Activated CD8-positive, alpha-beta memory T cell treated with anti-CD3 and anti-CD28 coated beads for 4 hours (primary cell): ENCODE results near the gene CEP164.

ENCODE experiments used
- DNase-seq, 2 donors: peaks; one replicate each; pipeline ENCODE4 v3.0.0-alpha.2; 2020; ENCODE audit warnings: low read depth in 2 of 2

CEP164 gene

DNA sequence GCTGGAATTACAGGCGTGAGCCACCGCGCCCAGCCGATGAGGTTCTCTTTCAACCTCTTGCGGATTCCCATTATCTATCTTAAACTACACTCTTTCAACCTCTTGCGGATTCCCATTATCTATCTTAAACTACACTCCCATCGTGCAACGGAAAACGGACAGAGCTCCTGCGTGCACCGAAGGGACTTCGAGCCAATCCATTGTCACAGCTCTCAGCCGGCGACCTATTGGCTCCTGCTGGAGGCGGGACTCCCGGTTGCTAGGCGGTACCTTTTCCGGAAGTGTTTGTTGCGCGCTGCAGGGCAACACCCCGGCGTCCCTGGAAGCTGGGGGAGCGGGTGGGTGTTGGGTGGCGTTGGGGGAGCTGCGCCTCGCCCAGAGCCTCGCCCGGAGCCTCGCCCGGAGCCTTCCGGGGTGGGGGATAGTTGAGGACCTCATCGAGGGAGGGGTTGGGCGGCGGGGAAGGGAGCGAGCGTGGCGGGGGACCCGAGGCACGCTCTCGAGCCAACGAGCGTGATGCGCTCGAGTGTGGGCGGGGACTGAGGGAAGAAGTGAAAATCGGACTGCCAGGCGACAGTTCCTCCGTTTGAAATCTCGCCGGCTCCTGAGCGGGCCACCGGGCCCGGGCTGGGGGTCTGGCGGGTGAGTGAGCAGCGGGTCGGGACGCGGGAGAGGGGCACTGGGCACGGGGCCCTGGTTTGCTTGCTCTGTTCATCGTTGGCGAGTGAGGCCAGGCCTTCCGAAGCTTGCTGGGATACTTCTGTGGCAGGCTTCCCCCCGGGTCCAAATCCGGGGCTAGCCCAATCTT is at the start of gene CEP164:
TSS of gene CEP164 (plus strand) at position 288 of the 808 bp plus-strand sequence. CDS start 10,733 bp downstream, outside the sequence.
- DNase-seq: peak; percentile 89 to 92

DNA sequence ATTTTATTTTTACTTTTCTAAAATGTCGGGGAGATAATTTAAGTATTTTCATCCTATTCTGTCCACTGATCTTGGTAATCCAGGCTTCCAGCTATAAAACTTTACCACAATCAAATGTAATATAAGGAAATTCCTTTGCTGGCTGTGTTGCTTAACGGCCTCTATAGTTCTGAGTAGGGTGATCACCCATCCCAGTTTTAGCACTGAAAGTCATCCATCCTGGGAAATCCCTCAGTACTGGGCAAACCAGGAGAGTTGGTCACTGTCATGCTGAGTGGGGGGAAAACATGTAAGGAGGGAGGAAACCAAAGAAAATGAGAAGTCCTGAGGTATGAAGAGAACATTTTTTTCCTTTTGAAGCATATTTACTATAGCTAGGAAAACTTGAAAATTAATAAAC is 49.3 kb upstream of the CEP164 start:
- no peak for DNase-seq

DNA sequence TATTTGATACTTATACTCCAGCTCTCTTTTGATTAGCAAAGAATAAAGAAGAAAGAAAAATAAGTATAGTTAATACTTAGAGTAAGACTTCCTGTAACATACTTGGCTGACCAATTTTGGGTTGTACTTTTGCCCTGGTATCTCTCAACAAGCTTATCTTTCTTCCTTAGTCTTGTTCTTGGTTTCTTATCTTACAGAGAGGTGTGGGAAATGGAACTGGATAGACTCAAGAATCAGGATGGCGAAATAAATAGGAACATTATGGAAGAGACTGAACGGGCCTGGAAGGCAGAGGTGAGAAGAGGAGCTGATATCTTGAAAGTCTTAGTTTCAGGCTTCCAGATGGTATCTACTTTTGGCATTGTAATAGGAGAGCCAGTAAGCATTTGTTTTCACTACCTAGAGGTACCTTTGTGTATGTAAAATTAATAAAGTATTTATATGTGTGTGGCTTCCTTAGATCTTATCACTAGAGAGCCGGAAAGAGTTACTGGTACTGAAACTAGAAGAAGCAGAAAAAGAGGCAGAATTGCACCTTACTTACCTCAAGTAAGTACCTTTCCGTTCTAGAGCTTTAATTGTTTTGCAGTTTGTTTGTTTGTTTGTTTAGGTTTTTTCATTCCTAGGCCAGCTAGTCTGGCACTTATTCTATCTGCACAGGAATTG is 47.8 kb upstream of the CEP164 start:
- no peak for DNase-seq

DNA sequence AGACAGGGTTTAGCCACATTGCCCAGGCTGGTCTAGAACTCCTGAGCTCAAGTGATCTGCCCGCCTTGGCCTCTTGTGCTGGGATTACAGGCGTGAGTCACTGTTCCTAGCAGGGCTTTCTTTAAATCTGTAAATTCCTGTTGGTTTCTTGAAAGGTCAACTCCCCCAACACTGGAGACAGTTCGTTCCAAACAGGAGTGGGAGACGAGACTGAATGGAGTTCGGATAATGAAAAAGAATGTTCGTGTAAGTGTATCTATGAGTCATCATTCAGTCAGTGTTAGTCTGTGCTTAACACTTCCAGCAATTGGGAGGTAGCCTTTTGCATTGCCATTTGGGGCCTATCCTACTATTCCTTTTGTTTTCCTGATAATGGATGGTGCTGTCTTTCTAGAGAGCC is 46.5 kb upstream of the CEP164 start:
- DNase-seq: no peak

DNA sequence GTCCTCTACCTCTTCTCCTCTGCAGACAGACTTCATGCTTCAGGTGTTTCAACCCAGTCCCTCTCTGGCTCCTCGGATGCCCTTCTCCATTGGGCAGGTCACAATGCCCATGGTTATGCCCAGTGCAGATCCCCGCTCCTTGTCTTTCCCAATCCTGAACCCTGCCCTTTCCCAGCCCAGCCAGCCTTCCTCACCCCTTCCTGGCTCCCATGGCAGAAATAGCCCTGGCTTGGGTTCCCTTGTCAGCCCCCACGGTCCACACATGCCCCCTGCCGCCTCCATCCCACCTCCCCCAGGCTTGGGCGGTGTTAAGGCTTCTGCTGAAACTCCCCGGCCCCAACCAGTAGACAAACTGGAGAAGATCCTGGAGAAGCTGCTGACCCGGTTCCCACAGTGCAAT is 45.8 kb upstream of the CEP164 start:
- no peak for DNase-seq

DNA sequence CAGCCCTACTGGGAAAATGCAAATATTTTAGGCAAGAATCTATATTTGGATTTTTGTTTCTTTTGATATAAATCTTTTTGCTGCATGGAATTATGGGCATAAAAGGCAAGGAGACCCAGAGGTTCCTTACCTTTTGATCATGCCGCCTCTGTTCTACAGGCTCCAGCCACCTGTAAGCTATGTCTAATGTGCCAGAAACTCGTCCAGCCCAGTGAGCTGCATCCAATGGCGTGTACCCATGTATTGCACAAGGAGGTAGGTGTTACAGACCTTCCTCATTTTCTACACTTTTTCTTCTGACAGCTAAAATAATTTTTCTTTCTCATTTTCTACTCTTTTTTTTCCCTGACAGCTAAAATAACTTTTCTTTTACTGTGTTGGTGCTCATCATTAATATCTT is 44.7 kb upstream of the CEP164 start:
- DNase-seq: no peak

DNA sequence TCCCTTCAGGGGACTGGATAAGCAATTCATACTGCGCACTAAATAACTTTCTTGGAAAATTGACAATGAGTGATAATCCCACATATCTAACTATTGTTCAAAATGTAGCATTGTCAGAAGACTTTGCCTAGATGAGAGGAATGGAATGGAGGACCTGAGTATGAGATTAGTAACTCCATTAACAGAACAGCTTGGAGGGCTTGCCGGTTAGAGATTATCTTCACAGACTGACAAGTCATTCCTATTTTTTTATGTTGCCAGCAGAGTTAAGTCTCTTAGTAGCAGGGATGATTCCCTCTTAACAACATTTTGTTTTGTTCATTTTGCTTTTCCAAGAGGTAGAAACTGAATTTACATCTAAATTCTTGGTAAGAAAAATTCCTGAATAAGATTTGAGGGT is 43.6 kb upstream of the CEP164 start:
- no peak for DNase-seq

DNA sequence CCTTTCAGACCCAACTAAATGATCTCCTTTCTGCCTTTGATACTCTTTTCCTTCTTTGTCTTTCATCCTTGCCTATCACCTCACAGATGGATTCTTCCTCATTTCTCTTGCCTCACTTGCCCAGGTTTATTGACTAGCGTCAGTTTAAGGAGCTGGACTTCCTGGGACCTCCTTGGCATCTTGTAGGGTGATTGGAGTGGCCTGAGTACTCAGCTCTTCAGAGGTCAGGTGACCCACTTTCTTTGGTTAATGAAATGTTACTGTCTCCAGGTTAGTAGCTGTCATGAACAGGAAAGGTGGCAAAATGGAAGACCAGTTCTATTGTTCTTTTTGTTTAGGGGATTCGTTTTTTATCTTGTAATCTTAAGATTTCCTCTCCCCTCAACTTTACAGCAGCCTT is 41.1 kb upstream of the CEP164 start:
- DNase-seq: no peak

DNA sequence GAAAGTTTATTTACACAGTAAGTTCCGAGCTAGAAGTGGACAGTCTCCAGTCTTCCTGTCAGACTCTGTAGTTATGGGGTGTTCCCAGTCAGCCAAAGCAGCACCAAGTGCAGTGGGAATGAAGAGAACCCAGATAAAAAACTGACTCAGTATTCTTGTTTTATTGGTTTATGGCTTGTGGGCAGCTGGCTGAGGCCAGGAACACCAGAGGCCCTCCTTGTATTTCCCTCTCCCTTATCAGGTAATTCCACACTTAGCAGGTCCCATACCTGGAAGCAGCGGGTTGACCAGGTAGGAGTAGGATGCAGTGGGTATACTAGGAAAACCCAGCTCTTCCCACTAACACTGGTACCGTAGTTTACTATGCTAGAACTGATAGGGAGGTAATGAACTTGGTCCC is 40.0 kb upstream of the CEP164 start:
- DNase-seq: no peak

DNA sequence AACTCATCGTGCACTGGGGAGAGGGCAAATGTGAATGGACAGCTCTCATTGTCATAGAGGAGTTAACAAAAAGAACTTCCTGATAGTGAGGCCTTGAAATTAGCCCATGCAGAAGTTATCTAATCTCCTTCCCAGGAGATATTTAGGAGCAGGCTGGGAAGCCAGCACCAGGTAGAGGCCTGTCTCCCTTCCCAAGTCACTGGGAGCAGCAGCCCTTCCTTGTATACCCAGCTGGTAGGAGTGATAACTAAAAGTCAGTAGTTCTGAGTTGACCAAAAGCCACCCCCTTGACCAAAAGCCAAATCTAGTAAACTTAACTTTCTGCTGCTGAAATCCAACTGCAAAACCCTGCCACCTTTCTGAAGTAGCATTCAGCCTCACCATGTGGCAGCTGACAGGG is 37.9 kb upstream of the CEP164 start:
- no peak for DNase-seq

DNA sequence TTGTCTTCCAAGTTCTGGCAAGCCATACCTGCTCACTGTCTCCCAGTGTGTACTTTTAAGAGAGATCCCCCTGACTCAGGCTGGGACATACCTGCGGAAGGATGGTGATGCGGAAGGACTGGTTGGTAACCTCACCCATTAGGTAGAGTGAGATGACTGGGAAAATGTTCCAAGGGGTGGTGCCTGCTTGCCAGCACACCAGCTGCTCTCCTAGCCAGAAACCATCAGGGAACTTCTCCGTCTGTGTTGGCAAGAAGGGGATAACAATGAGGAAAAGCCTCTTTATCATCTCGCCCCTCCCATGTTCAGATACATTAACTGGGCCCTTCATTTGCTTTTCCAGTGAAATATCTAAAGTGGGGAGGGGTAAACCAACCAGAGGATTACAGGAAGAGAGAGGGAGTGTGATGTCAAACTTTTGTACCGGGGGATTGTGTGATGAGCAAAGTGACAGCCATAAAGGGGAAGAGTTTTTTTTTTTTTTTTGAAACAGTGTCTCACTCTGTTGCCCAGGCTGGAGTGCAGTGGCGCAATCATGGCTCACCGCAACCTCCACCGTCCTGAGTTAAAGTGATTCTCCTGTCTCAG is 36.8 kb upstream of the CEP164 start, which contains the start of gene BACE1-AS:
TSS of gene BACE1-AS (plus strand) at position 538 of the 588 bp plus-strand sequence.
- no peak for DNase-seq

DNA sequence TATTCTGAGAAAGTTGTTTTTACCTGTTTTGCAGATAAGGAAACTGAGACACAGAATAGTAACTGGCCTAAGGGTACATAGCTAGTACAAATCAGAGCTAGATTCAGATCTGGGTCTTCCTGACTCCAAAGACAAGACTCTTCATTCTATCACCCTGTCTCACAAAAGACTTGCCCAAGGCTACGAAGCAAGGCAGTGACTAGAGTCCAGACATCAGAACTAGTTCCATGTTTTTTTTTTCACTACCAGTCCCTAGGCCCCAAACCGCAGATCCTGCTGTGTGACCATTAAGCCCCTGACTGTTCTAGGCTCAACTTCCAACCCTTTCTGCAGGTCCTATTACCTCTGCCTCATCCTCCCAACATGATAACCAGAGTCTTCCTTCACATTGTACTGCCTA is 35.0 kb upstream of the CEP164 start:
- no peak for DNase-seq

DNA sequence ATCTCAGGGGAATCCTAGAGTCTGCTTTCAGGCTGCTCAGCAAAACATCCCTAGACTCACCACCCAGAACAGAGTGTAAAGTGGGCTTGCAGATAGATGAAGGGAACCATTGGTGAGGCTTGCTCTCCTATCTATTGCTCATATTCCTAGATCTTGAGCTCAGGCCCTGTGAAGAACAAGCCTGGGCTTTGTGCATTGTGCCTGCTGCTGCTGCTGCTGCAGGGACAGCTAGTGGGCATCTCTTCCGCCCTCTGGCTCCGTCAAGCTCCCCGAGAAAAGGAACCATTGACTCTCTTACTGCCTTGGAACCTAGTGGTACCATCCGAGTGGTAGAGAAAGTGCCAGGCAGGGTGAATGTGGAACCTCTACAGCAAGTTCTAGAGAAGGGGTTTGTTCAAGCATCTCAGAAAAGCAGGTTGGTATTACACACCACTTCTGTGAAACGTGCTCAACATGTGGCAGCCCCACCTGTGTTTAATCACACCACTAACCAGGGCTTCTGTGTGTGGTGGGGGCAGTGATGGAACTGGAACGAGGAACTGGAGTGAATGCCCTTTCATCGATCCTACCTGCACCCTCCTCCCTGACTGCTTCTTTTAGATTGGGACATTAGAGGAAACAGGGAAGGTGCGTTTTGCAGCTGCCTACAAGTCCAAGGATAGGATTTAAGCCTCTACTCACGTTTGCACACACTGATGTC is 32.1 kb upstream of the CEP164 start:
- DNase-seq: no peak

DNA sequence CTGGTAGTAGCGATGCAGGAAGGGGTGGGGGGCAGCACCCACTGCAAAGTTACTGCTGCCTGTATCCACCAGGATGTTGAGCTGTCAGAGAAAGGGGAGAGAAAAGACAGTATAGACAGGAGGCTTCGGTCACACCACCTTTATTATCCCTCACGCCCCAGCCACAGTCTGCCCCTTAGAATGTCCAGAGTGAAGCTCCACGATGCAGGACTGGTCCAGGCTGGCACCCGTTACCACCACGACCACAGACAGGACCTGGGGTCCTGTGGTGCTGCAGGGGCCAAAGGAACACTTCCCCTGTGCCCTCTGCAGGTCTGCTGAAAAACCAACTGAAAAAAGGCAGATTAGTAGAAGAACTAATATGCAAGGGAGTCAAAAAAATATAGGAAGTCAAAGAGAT is 30.8 kb upstream of the CEP164 start:
- no peak for DNase-seq

DNA sequence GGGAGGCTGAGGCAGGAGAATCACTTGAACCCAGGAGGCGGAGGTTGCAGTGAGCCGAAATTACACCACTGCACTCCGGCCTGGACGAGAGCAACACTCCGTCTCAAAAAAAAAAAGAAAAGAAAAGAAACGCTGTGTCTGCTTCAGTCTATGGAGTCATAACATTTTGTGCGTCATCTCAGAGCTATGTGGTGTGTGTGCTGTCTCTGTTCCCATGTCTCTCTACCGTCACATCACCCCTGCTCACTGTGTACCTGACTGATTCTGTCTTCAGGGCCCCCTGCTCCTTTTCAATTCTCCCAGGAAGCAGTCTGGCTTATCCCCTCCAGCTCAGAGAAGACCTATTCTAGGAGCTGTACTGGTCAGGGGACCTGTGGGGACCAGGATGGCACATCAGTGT is 29.5 kb upstream of the CEP164 start:
- no peak for DNase-seq

DNA sequence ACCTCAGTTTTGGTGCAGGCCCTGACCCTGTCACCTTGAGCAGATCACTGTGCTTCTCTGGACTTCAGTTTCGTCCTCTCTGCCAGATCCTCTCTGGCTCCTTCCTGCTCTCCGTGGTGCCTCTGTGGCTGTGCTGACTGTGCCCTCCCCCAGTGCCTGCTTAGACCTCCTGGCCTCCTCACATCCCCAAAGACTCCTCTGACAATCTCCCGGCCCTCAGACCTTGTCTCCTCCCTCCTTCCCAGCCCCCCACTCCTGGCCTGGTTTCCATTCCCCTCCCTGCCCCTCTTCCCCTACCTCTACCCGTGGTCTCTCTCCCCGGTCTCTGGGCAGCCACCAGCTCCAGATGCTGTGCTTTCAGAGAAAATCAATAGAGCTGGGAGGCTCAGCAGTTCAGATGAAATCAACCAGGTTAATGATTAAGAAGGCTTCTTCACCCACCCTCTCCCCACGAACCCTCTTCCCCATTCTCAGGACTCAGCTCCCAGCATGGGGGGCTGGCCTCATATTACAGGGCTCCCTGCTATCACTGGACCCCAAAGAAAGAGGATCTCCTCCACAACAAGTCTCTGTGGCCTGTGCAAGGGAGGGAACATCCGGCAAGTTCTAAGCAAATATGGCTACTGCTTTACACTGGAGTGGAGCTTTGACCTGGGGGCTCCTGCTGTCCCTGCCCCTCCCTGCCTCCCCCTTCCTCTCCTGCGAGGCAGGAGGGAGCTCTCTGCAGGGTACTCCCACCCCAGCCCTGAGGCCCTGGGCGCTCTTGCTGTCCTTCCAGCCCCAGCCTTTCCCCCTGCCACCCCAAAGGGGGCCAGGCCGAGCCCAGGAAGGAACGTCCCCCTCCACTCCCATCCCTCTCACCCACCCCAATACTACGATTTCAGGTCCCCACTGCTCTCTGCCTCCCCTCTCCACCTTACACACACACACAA is 28.0 kb upstream of the CEP164 start:
- no peak for DNase-seq

DNA sequence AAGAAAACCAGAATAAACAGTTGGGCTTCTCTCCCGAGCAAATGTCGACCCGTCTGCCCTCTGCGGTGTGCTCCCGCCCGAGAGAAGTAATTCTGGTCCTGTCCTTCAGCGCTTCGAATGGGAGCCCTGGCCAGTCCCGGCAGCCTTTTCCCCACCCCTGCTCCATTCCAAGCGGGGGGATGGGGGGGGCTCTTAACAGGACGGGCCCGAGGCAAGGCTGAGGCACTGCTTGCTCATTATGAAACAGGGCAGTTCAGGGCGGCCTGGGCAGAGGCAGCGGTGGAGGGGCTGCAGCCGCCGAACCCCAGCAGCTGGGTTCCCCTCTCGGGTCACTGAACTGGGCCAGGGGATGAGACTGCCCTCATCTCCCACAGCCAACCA is 27.4 kb upstream of the CEP164 start:
- no peak for DNase-seq

DNA sequence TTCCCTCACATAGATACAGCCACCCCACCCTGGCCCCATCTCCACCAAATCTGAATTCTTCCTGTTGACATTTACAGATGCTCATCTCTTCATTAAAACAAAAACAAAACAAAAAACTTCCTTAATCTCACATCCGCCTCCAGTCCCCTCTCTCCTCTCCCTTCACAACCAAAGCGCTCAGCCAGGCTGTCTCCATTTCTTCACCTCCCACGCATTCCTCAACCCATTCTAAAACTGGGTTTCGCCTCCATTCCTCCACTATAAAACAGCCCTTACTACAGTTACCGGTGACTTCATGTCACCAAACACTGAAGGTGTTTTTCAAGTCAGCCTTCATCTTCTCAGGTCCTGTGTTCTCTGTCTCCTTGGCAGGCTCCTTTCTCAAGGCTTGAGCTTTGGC is 26.9 kb upstream of the CEP164 start:
- DNase-seq: no peak

DNA sequence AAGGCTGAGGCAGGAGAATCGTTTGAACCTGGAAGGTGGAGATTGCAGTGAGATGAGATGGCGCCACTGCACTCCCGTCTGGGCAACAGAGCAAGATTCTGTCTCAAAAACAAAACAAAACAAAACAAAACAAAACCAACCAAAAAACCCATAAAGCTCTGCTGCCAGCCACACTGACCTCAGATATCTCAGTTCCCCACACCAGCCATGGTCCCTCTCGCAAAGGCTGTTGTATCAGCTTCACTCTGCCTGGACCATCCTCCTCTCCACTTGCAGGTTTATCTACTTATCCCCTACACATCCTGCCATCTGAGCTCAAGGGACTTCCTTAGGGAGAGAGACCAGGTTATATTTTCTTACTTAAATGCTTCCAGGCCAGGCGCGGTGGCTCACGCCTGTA is 25.4 kb upstream of the CEP164 start:
- no peak for DNase-seq

DNA sequence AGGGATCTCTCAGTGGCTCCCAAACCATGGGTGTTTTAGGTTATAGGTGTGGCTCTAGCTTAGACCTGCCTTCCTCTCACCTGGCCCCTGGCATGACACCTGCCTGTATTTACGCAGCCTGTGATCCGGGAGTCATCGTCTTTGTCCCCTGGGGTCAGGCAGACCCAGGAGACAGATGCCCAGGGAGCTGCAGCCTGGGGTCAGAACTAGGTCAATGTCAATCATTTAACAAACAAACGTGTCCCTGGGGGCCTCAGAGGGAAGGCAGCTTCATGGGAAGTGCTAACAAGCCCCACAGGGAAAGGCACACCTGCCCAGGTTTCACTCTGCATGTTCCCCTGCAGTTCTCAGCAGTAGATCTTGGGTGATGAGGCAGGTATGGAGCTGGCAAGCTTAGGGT is 24.6 kb upstream of the CEP164 start:
- no peak for DNase-seq

DNA sequence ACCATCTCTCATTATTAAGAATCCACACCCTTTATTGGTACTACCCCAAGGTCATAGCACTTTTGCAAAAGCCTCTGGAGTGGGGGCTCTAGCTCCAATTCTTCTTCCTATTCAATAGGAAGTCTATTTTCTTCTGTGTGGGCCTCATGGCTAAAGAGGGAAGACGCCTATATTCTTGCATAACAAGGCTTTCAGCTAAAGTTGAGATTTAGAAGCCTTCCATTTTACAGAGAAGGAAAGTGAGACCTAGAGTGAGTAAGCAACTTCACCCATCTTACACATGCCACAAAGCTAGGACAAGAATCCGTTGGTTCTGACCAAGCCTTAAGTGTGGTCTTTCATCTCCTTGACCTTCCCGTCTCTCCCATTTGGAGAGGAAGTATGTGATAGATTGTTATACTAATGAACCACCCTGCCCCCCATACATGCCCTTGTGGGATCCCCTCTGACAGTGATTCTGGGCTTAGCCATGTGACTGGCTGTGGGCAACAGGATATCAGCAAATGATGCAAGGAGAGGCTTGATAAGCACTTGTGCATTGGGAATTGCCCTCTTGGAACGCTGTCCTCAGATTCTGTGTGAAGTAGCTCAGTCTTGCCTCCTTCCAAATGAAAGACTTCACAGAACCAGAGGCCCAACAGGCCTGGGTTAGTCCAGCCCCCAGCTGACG is 23.9 kb upstream of the CEP164 start:
- DNase-seq: no peak
